Adrenal gland (tissue), 12 donors: ENCODE measurements around the gene ZNG1A. TPM values are rescaled to one million over a fixed set of nuclear protein-coding genes. Genes with fewer than 3 reads are reported as not detected.
"Not testable (repeated sequence)": the region's sequence is repeated elsewhere in the genome, so short reads cannot be mapped to it uniquely, and the experiment has no call there.

Source experiments
- DNase-seq, 7 donors: peaks; one replicate each; pipeline ENCODE4 v3.0.0-alpha.2; 2019 to 2020
- H3K27ac ChIP-seq, 5 donors: fragments of 200-600 bp; sonication (generic) in 4 of 5; 1 replicate in 3 of 5; 2 replicates in 2 of 5; pipeline versions ENCODE4 v1.5.1 to v1.8.0; 2016 to 2020; ENCODE audit warnings: mild to moderate bottlenecking in 1 of 5
- H3K27me3 ChIP-seq: fragments of 200-600 bp; 2 replicates; pipeline ENCODE4 v1.8.0; 2021
- H3K36me3 ChIP-seq, 2 donors: fragments of 200-600 bp; replicated peaks in 1 of 2; 1 replicate in 1 of 2; 2 replicates in 1 of 2; pipeline versions ENCODE4 v1.5.1 to v1.8.0; 2018 to 2022
- H3K4me1 ChIP-seq, 2 donors: fragments of 200-600 bp; replicated peaks in 1 of 2; 1 replicate in 1 of 2; 2 replicates in 1 of 2; pipeline versions ENCODE4 v1.5.1 to v1.8.0; 2018 to 2021
- H3K4me3 ChIP-seq, 4 donors: fragments of 200-600 bp; sonication (generic) in 3 of 4; one replicate each; pipeline ENCODE4 v1.5.1; 2016 to 2018
- H3K9me3 ChIP-seq, 3 donors: fragments of 200-600 bp; sonication (generic) in 1 of 3; replicated peaks in 1 of 3; 1 replicate in 2 of 3; 2 replicates in 1 of 3; pipeline versions ENCODE4 v1.5.1 to v1.8.0; 2016 to 2021
- POLR2A ChIP-seq, 2 donors: fragments of 450-650 bp; IDR thresholded peaks; one replicate each; pipeline ENCODE4 v1.6.1; 2017; ENCODE audit warnings: antibody characterized with exemption in 2 of 2, mild to moderate bottlenecking in 2 of 2, moderate library complexity in 1 of 2
- WGBS, 4 donors: extraction: QIAGEN DNeasy Blood & Tissue Kit in 2 of 4; methylation state at CpG; one replicate each; pipeline versions ENCODE4 v1.1.5 to v1.1.7; 2013 to 2017; 5-methylcytosine and 5-hydroxymethylcytosine counted together
- intact Hi-C, 2 donors: fragments of 100-400 bp; cut with DNase I; formaldehyde crosslinking; loops; one replicate each; pipeline versions ENCODE4 v1.14.1 to v1.15.0; 2022 to 2023
- polyA plus RNA-seq, 3 donors: library from polyadenylated mRNA; stranded (reverse); fragments of 200-250 nt in 2 of 3; fragments of 350-450 nt in 1 of 3; fragmentation: Illumina TruSeq in 1 of 3; extraction: RNeasy Lipid Tissue Mini Kit (QIAGEN cat#74804) in 1 of 3; gene quantifications; one replicate each; pipeline ENCODE4 v1.2.3, GENCODE V29; 2013 to 2014
- total RNA-seq, 9 donors: library from RNA; depleted of rRNA in 4 of 9; stranded (reverse); fragments of >200 nt in 4 of 9; fragments of 120-200 nt in 1 of 9; fragmentation: NEBNext Ultra II Directional in 1 of 9; extraction: Animal tissue kit (Norgen Biotek cat#: 25700) in 1 of 9; gene quantifications; one replicate each; pipeline versions ENCODE4 v1.1.0 to v1.2.4, GENCODE V29; 2013 to 2023
- TF ChIP-seq, protein P1 (sequence below), 6 experiments: fragments of 450-650 bp in 4 of 6; fragments of 200-600 bp in 2 of 6; sonication (generic) in 1 of 6; IDR thresholded peaks; 1 replicate in 5 of 6; 2 replicates in 1 of 6; pipeline versions ENCODE4 v1.5.1 to v1.8.0; 2016 to 2021; ENCODE audit warnings: antibody characterized with exemption in 6 of 6, mild to moderate bottlenecking in 2 of 6, moderate library complexity in 1 of 6
- donor health status: healthy with polysubstance abuse.
- donor health status: Bipolar disorder and iron deficiency.
- donor health status: DM: yes; HTN: yes; CAD: no.
- donor health status: DM: no; HTN: no; CAD: no.
- donor health status: DM: no; HTN: no; CAD: no.
- donor health status: DM: yes; HTN: yes; CAD: no.

Gene ZNG1A
- total and polyA plus RNA-seq, 12 donors = 19.4 to 114 (median 45.0) TPM

DNA sequence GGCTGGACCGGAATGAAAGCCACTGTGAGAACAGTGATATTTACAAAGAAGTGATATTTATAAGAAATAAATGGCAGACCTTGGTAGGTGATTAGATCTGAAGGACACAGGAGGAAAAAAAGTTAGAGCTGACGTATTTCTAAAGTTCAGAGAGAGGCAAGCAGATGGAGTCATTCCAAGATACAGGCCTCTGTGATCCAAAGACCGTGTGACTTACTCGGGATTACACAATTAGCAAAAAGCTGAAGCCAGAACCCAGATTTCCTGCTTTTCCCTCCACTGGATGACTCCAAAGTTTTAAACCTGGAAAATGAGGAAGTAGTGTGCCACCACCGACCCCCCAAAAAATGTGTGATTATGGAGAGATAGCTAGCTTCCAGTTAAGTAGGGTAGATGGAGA lies 32.7 kb upstream of the ZNG1A start:
- TF ChIP-seq, protein P1, sequence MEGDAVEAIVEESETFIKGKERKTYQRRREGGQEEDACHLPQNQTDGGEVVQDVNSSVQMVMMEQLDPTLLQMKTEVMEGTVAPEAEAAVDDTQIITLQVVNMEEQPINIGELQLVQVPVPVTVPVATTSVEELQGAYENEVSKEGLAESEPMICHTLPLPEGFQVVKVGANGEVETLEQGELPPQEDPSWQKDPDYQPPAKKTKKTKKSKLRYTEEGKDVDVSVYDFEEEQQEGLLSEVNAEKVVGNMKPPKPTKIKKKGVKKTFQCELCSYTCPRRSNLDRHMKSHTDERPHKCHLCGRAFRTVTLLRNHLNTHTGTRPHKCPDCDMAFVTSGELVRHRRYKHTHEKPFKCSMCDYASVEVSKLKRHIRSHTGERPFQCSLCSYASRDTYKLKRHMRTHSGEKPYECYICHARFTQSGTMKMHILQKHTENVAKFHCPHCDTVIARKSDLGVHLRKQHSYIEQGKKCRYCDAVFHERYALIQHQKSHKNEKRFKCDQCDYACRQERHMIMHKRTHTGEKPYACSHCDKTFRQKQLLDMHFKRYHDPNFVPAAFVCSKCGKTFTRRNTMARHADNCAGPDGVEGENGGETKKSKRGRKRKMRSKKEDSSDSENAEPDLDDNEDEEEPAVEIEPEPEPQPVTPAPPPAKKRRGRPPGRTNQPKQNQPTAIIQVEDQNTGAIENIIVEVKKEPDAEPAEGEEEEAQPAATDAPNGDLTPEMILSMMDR (IDR thresholded peaks at IDR 0.05) = no peak
- peak in 1 of 2 donors; percentile 29 for TF ChIP-seq POLR2A (IDR thresholded peaks at IDR 0.05)
- intact Hi-C loops = no loop called here
- peak; percentile 41 to 82 (median 70) for DNase-seq
- H3K9me3 ChIP-seq = no peaks in the 10 kb centered on the region
- H3K4me3 ChIP-seq = peak overlapping the region in 1 of 4 donors; percentile 25
- no peaks in the 10 kb centered on the region for H3K27me3 ChIP-seq
- peaks cover 32 to 34% of the 10 kb centered on the region in 2 donors for H3K4me1 ChIP-seq
- H3K27ac ChIP-seq = peak overlapping the region; percentile 79 to 92 (median 87)
- 17 to 25% (median 20%) methylated on average over 5 of the region's 5 CpGs for WGBS, 4 donors
- H3K36me3 ChIP-seq = no peaks in the 10 kb centered on the region

DNA sequence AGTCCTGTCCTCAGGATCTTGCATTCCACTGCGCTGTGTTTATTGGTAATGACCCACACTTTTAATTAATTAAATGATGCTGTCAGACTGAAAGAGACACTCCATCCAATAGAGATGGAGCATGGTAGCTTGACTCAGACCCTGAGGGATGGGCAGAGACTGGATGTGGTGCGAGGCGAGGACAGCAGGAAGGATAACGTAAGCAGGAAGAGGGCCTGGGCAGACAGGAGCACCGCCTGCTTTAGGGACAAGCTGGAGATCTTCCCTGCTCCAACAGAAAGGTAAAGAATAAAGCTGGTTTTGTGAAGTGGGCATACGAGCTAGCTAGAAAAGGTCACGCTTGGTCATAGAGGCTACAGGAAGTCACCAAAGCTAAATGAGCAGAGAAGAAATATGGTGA lies 32.2 kb upstream of the ZNG1A start:
- H3K4me3 ChIP-seq = peak overlapping the region in 1 of 4 donors; percentile 9
- peak overlapping the region; percentile 79 to 92 (median 87) for H3K27ac ChIP-seq
- no peaks in the 10 kb centered on the region for H3K36me3 ChIP-seq
- TF ChIP-seq POLR2A (IDR thresholded peaks at IDR 0.05) = peak in 1 of 2 donors; percentile 52
- TF ChIP-seq, protein P1 (IDR thresholded peaks at IDR 0.05) = no peak
- intact Hi-C loops = no loop called here
- peak; percentile 55 to 80 (median 68) for DNase-seq
- H3K4me1 ChIP-seq = peaks cover 30 to 34% of the 10 kb centered on the region in 2 donors
- 23 to 42% (median 39%) methylated on average over 7 of the region's 7 CpGs for WGBS, 4 donors
- H3K27me3 ChIP-seq = no peaks in the 10 kb centered on the region
- H3K9me3 ChIP-seq = no peaks in the 10 kb centered on the region

DNA sequence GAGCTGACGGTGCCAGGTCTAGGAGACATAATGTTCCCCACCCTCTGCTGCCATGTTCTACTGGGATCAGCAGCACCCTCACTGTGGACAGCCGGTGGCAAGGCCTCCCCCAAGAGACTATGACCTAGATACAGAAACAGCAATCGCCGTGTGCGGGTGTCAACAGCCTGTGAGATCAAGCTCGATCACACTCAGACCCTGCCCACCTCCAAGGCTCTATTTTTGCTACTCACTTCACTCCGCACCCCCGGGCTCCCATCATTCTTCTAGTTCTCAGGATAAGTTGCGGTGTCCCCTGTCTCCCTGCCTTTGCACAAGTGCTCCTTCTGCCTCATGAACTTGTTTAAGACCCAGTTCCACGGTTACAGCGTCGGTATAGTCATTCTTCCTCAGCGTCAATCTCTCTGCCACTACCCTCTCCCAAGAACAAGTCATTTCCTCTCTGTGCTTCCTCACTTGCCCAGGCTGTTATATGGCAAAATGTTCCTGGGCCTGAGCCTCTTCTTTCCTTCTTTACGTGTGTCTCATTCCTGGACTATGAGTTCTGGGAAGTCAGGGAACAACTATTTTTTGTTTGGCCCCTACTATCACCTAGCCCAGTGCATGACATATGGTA lies 30.4 kb upstream of the ZNG1A start:
- DNase-seq = no peak
- TF ChIP-seq, protein P1 (IDR thresholded peaks at IDR 0.05) = no peak
- no peak for TF ChIP-seq POLR2A (IDR thresholded peaks at IDR 0.05)
- Histone ChIP-seq H3K4me3 (no peak overlapping the region), H3K27me3 (no peaks in the 10 kb centered on the region), H3K36me3 (no peaks in the 10 kb centered on the region), H3K9me3 (no peaks in the 10 kb centered on the region), H3K4me1 (peaks cover 21 to 27% of the 10 kb centered on the region in 2 donors), H3K27ac (peak overlapping the region in 1 of 5 donors; percentile 18)
- WGBS, 4 donors = 81 to 89% (median 82%) methylated on average over 14 of the region's 14 CpGs
- intact Hi-C loops = no loop called here

DNA sequence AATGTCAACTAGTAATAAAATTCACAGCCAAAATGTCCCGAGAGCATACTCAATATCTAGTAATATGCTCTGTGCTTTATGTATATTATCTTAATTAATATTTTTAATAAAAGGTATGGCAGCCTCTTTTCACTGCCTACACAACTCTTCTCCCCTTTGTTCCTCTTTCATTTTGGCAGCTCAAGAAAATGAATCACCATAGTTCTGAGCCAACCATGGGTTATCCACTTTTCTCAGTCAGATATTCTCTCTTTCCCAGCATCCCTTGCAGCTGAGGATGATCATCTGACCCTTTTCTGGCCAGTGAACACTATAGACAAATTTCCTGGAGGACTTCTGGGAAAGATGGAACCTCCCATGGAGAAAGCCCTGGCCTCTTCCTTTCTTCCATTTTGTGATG lies 27.6 kb upstream of the ZNG1A start:
- H3K36me3 ChIP-seq = no peaks in the 10 kb centered on the region
- H3K27me3 ChIP-seq = no peaks in the 10 kb centered on the region
- TF ChIP-seq POLR2A (IDR thresholded peaks at IDR 0.05) = no peak
- TF ChIP-seq, protein P1 (IDR thresholded peaks at IDR 0.05) = no peak
- no peak for DNase-seq
- no peaks in the 10 kb centered on the region for H3K9me3 ChIP-seq
- intact Hi-C loops = no loop called here
- H3K27ac ChIP-seq = no peak overlapping the region
- no peak overlapping the region for H3K4me3 ChIP-seq
- 65 to 70% (median 67%) methylated on average over 1 of the region's 1 CpG for WGBS, 4 donors
- peaks cover 6 to 13% of the 10 kb centered on the region in 2 donors for H3K4me1 ChIP-seq

DNA sequence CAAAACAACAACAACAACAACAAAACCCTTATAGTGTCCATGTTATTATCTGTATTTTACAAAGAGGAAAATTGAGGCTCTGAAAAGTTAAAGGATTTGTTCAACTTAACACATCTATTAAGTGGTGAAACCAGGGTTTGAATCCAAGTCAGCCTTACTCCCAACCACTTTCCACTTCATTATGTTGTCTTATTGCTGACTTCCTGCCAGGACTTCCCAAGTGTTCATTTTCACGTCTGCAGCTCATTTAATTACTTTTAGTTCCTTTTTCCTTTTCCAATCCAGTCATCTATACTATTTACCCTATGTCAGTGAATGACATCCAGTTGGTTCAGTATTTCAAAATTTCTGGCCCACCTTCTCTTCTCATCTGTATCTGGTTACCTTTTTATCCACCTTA lies 20.7 kb upstream of the ZNG1A start:
- H3K9me3 ChIP-seq, H3K4me1 ChIP-seq, H3K27ac ChIP-seq, H3K4me3 ChIP-seq, intact Hi-C loops, DNase-seq, H3K27me3 ChIP-seq, H3K36me3 ChIP-seq: not testable (repeated sequence)
- WGBS, 4 donors = 45 to 75% methylated on average over 1 of the region's 1 CpG; no CpG with 5 or more reads in 2 of the 4 donors

DNA sequence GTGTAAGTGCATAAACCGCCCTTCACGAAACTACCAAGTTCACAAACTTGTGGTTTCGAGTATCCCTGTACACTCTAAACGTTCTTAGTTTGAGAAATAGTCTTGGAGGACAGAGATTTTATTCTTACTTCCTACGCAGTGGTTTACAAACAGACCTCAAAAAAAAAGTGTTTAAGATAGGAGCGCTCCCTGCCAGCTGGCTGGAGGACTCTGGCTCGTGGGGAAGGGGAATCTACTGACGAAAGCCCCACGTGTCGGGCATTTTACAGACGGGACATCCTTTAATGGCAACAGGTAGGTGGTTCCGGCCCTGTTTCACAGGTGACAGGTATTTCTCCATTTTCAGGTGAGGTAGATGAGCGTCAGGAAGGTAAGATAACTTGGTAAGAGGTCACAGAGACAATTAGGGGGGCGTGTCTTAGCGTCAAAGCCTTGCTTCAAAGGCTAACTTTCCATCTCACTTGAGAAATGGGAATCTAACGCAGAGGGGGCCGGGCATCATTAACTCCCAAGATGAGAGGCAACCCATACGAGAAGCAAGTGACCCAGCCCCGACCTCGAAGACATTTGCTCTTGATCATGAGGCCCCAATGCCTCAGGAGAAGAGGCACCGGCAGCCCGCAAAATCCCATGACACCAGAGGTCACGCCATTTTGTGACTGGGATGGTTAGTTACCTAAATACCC lies 573 bp downstream of the ZNG1A start:
- 3 to 56% (median 7%) methylated on average over 2 to 16 of the region's 23 CpGs for WGBS, 4 donors

DNA sequence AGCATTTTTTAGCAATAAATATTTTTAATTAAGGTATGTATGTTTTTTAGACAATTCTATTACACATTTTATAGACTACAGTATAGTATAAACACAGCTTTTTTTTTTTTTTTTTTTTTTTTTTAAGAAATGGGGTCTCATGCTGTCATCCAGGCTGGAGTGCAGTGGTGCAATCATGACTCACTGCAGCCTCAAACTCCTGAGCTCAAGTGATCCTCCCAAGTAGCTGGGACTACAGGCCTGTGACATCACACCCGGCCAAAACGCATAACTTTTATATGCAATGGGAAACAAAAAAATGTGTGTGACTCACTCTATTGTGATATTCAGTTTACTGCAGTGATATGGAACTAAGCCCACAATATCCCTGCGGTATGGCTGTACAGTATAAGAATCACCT lies 9.1 kb downstream of the ZNG1A start:
- H3K4me1 ChIP-seq, H3K27ac ChIP-seq, intact Hi-C loops, H3K9me3 ChIP-seq, DNase-seq, H3K36me3 ChIP-seq, H3K27me3 ChIP-seq, H3K4me3 ChIP-seq: not testable (repeated sequence)
- WGBS, 4 donors = no CpG with 5 or more reads among the region's 3 CpGs

More for the DNA sequence above, 573 bp downstream of the ZNG1A start:
- H3K27me3 ChIP-seq, H3K4me3 ChIP-seq, H3K9me3 ChIP-seq, H3K4me1 ChIP-seq, H3K36me3 ChIP-seq, intact Hi-C loops: not testable (repeated sequence)
- DNase-seq = peak in 4 of 7 donors; percentile 14 to 55 (median 35)
- peak overlapping the region in 4 of 5 donors; percentile 19 to 56 (median 34) for H3K27ac ChIP-seq
